GM12878 (cell line): ENCODE results near the gene KLHL26.

Experiments used
- BRCA1 ChIP-seq: IDR thresholded peaks from 2 replicates; pipeline ENCODE4 v1.6.1; 2011; ENCODE audit warnings: low read depth, low read length, improper control_type of control experiment
- EZH2 ChIP-seq: IDR thresholded peaks from 2 replicates; pipeline ENCODE4 v1.6.1; 2012; ENCODE audit warnings: low read depth, mild to moderate bottlenecking, control low read depth, inconsistent platforms, low read length, borderline replicate concordance; ENCODE audit not compliant: control insufficient read depth
- NFIC ChIP-seq: IDR thresholded peaks from 2 replicates; pipeline ENCODE4 v1.6.1; 2012; ENCODE audit warnings: low read depth, mild to moderate bottlenecking, inconsistent platforms, low read length, moderate library complexity
- POLR2A ChIP-seq: IDR thresholded peaks from 2 replicates; pipeline ENCODE4 v1.6.1; 2011; ENCODE audit warnings: low read depth, mild to moderate bottlenecking, low read length
- RAD21 ChIP-seq: IDR thresholded peaks from 2 replicates; pipeline ENCODE4 v1.6.1; 2011; ENCODE audit warnings: mild to moderate bottlenecking, low read depth, low read length, moderate library complexity; ENCODE audit not compliant: insufficient read depth
- RELA ChIP-seq: fragments of 450-650 bp; IDR thresholded peaks from 2 replicates; pipeline ENCODE4 v1.8.0; 2014; ENCODE audit warnings: borderline replicate concordance; ENCODE audit not compliant: partially characterized antibody
- ZNF207 ChIP-seq: fragments of 450-650 bp; IDR thresholded peaks from 2 replicates; pipeline ENCODE4 v1.6.1; 2014; ENCODE audit warnings: antibody characterized with exemption, mild to moderate bottlenecking, borderline replicate concordance
- TF ChIP-seq, protein P1 (sequence below), 3 experiments: IDR thresholded peaks in 2 of 3; conservative IDR thresholded peaks in 1 of 3; 2 replicates each; pipeline ENCODE4 v1.5.1; 2011; ENCODE audit warnings: low read depth in 3 of 3, low read length in 3 of 3, mild to moderate bottlenecking in 3 of 3, control low read depth in 2 of 3, moderate library complexity in 2 of 3, inconsistent platforms in 1 of 3, mixed read lengths in 1 of 3; ENCODE audit not compliant: control insufficient read depth in 2 of 3, insufficient read depth in 1 of 3; ENCODE audit errors: extremely low read depth in 1 of 3

DNA sequence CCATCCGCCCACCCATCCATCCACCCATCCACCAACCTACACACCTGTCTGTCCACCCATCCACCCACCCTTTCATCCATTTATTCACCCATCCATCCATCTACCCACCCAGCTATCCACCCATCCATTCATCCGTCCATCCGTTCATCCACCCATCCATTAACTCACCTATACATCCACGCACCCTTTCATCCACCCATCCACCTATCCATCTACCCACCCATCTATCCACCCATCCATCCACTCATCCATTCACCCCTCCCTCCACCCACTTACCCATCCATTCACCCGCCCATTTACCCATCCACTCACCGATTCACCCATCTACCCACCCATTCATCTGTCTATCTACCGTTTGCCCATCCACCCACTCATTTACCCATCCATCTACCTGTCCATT, 17.6 kb downstream of the KLHL26 start:
- TF ChIP-seq NFIC, result no peak
- no peak for TF ChIP-seq EZH2
- TF ChIP-seq, protein P1, sequence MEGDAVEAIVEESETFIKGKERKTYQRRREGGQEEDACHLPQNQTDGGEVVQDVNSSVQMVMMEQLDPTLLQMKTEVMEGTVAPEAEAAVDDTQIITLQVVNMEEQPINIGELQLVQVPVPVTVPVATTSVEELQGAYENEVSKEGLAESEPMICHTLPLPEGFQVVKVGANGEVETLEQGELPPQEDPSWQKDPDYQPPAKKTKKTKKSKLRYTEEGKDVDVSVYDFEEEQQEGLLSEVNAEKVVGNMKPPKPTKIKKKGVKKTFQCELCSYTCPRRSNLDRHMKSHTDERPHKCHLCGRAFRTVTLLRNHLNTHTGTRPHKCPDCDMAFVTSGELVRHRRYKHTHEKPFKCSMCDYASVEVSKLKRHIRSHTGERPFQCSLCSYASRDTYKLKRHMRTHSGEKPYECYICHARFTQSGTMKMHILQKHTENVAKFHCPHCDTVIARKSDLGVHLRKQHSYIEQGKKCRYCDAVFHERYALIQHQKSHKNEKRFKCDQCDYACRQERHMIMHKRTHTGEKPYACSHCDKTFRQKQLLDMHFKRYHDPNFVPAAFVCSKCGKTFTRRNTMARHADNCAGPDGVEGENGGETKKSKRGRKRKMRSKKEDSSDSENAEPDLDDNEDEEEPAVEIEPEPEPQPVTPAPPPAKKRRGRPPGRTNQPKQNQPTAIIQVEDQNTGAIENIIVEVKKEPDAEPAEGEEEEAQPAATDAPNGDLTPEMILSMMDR (IDR thresholded peaks at IDR 0.05 in 2 of 3, conservative IDR thresholded peaks at IDR 0.05 in 1 of 3; ENCODE audit: control insufficient read depth in 2 of 3, extremely low read depth in 1 of 3, insufficient read depth in 1 of 3, low read depth in 3 of 3, low read length in 3 of 3), result no peak
- TF ChIP-seq ZNF207, result no peak
- no peak for TF ChIP-seq RAD21
- TF ChIP-seq RELA, result no peak
- no peak for TF ChIP-seq BRCA1
- TF ChIP-seq POLR2A, result no peak
